Natural killer cell (primary cell): ENCODE measurements around the gene OR2J1. TPM values are rescaled to one million over a fixed set of nuclear protein-coding genes. Genes with fewer than 3 reads are reported as not detected.
"Not testable (repeated sequence)": the region's sequence is repeated elsewhere in the genome, so short reads cannot be mapped to it uniquely, and the experiment has no call there.

Experiments used
- ATAC-seq, 3 donors: fragments of 150-1000 bp in 2 of 3; fragments of 200-7000 bp in 1 of 3; cut with Tn5 transposase; 1 replicate in 1 of 3; 2 replicates in 2 of 3; pipeline ENCODE4 v1.10.0; 2021; ENCODE audit warnings: mild to moderate bottlenecking in 2 of 3, moderate library complexity in 2 of 3
- DNase-seq, 2 donors: peaks; one replicate each; pipeline versions ENCODE4 v3.0.0 to v3.0.0-alpha.2; 2013 to 2021; ENCODE audit warnings: mixed read lengths in 1 of 2
- H3K27ac ChIP-seq: one replicate; pipeline ENCODE4 v1.5.1; 2013; ENCODE audit warnings: mild to moderate bottlenecking, low read length
- H3K27me3 ChIP-seq: one replicate; pipeline ENCODE4 v1.6.1; 2013; ENCODE audit warnings: low read length; ENCODE audit not compliant: control insufficient read depth, insufficient read depth
- H3K36me3 ChIP-seq: one replicate; pipeline ENCODE4 v1.6.1; 2013; ENCODE audit warnings: low read length; ENCODE audit not compliant: control insufficient read depth, insufficient read depth
- H3K4me1 ChIP-seq: one replicate; pipeline ENCODE4 v1.6.1; 2013; ENCODE audit warnings: low read length; ENCODE audit not compliant: control insufficient read depth, insufficient read depth
- H3K4me3 ChIP-seq: one replicate; pipeline ENCODE4 v1.5.1; 2013; ENCODE audit warnings: low read length
- H3K9me3 ChIP-seq: one replicate; pipeline ENCODE4 v1.6.1; 2013; ENCODE audit warnings: low read length; ENCODE audit not compliant: control insufficient read depth, insufficient read depth
- H3K27ac Mint-ChIP-seq, 2 donors: one replicate each; pipeline ENCODE4 v1.8.0; 2022; ENCODE audit warnings: mild to moderate bottlenecking in 2 of 2, mixed read lengths in 2 of 2, moderate library complexity in 1 of 2
- H3K27me3 Mint-ChIP-seq, 2 donors: one replicate each; pipeline ENCODE4 v1.8.0; 2022; ENCODE audit warnings: low read depth in 2 of 2, mixed read lengths in 2 of 2
- H3K36me3 Mint-ChIP-seq: one replicate; pipeline ENCODE4 v1.8.0; 2022; ENCODE audit warnings: mixed read lengths
- H3K4me1 Mint-ChIP-seq, 2 donors: one replicate each; pipeline ENCODE4 v1.8.0; 2022; ENCODE audit warnings: mixed read lengths in 2 of 2
- H3K4me3 Mint-ChIP-seq: one replicate; pipeline ENCODE4 v1.8.0; 2022; ENCODE audit warnings: mild to moderate bottlenecking, moderate library complexity, mixed read lengths
- H3K9me3 Mint-ChIP-seq, 2 donors: one replicate each; pipeline ENCODE4 v1.8.0; 2022; ENCODE audit warnings: mixed read lengths in 2 of 2
- CTCF ChIP-seq: fragments of 200-600 bp; IDR thresholded peaks from one replicate; pipeline ENCODE4 v1.8.0; 2022; ENCODE audit warnings: antibody characterized with exemption
- WGBS: methylation state at CpG from one replicate; pipeline ENCODE4 v1.1.7; 2013; ENCODE audit warnings: missing lambda C conversion rate; ENCODE audit not compliant: insufficient coverage; 5-methylcytosine and 5-hydroxymethylcytosine counted together
- intact Hi-C: fragments of 100-400 bp; cut with micrococcal nuclease; formaldehyde crosslinking; loops from one replicate; pipeline ENCODE4 v1.14.2; 2022
- total RNA-seq, 4 donors: library from RNA; stranded (reverse); fragments of 120-200 nt in 1 of 4; gene quantifications; one replicate each; pipeline versions ENCODE4 v1.2.3 to v1.2.4, GENCODE V29; 2013 to 2022

Gene OR2J1
- total RNA-seq, 3 donors from 2014 or later (not counting 1 experiment from before 2014, with no cell fraction given), result not detected

DNA sequence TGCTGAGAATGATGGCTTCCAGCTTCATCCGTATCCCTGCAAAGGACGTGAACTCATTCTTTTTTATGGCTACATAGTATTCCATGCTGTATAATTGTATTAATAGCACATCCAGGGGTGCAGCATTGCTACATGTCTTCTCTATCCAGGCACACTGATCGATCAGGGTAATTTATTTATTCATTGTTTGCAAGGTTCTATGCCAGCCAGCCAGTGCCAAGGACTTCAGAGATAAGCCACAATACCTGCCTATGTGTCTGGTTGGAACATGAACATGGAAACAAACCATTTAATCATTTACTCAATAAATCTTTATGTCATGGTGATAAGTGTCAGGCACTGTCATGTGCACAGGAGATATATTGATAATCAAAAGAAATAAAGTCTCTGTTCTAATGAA is 6.3 kb upstream of the OR2J1 start:
- Mint-ChIP-seq H3K4me1 (no peaks in the 10 kb centered on the region), H3K36me3 (no peaks in the 10 kb centered on the region), H3K9me3 (no peaks in the 10 kb centered on the region), H3K4me3 (no peak overlapping the region), H3K27me3 (peaks cover 15 to 31% of the 10 kb centered on the region in 2 donors), H3K27ac (no peak overlapping the region)
- DNase-seq (no peak), ATAC-seq (no peak)
- no peaks in the 10 kb centered on the region for H3K9me3 ChIP-seq
- H3K4me3 ChIP-seq, result no peak overlapping the region
- intact Hi-C loops, result no loop called here
- no peak overlapping the region for H3K27ac ChIP-seq
- no peaks in the 10 kb centered on the region for H3K4me1 ChIP-seq
- H3K27me3 ChIP-seq, result no peaks in the 10 kb centered on the region
- H3K36me3 ChIP-seq, result no peaks in the 10 kb centered on the region
- WGBS, result 94% methylated on average over 3 of the region's 3 CpGs
- TF ChIP-seq CTCF, result no peak

DNA sequence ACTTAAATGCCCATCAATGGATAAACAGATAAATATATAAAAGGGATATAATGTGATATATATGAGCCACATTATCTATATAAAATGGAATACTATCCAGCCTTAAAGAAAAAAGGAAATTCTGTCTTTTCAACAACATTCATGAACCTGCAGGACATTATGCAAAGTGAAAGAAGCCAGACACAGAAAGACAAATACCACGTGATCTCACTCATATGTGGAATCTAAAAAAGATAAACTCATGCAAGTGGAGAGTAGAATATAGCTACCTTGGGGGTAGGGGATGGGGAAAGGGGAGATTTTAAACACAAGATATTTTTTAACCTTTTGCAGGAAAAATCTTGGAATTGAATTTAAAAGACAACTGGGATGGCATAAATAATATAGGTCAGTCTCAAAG is 1.5 kb upstream of the OR2J1 start:
- peaks cover 17% of the 10 kb centered on the region in 2 donors for H3K27me3 Mint-ChIP-seq
- no peak for ATAC-seq
- Histone ChIP-seq H3K9me3 (no peaks in the 10 kb centered on the region), H3K36me3 (no peaks in the 10 kb centered on the region), H3K27ac (no peak overlapping the region), H3K4me3 (no peak overlapping the region), H3K4me1 (no peaks in the 10 kb centered on the region), H3K27me3 (no peaks in the 10 kb centered on the region)
- no peaks in the 10 kb centered on the region for H3K9me3 Mint-ChIP-seq
- no peaks in the 10 kb centered on the region for H3K36me3 Mint-ChIP-seq
- WGBS, result 100% methylated on average over 1 of the region's 1 CpG
- H3K4me1 Mint-ChIP-seq, result no peaks in the 10 kb centered on the region
- no peak overlapping the region for H3K4me3 Mint-ChIP-seq
- TF ChIP-seq CTCF, result no peak
- intact Hi-C loops, result no loop called here
- no peak overlapping the region for H3K27ac Mint-ChIP-seq
- DNase-seq, result no peak

- H3K9me3 Mint-ChIP-seq, result no peaks in the 10 kb centered on the region
- TF ChIP-seq CTCF, result no peak
- WGBS, result 48% methylated on average over 1 of the region's 1 CpG
- H3K9me3 ChIP-seq, result no peaks in the 10 kb centered on the region
- no peak within 1 kb of the TSS for H3K27ac ChIP-seq
- H3K4me3 Mint-ChIP-seq, result no peak within 1 kb of the TSS
- ATAC-seq (no peak), DNase-seq (no peak)
- H3K27ac Mint-ChIP-seq, result no peak within 1 kb of the TSS
- H3K4me1 Mint-ChIP-seq, result no peaks in the 10 kb centered on the region
- H3K4me1 ChIP-seq, result no peaks in the 10 kb centered on the region
- H3K36me3 Mint-ChIP-seq, result no peaks in the 10 kb centered on the region
- peaks cover 2% of the 10 kb centered on the region for H3K27me3 ChIP-seq
- peaks cover 15 to 25% of the 10 kb centered on the region in 2 donors for H3K27me3 Mint-ChIP-seq
- no peaks in the 10 kb centered on the region for H3K36me3 ChIP-seq
- intact Hi-C loops, result no loop called here
- H3K4me3 ChIP-seq, result no peak within 1 kb of the TSS
These were observed 8.5 kb downstream of the OR2J1 start, which contains the start of gene OR2J3 for GRCh38 chr6:29107758-29108157. Gene OR2J3, plus strand, starts transcription at chr6:29108058. Its CDS starts 3,833 bp downstream, at chr6:29111891.

- Histone ChIP-seq H3K27me3 (peaks cover 4% of the 10 kb centered on the region), H3K4me1 (no peaks in the 10 kb centered on the region), H3K36me3 (no peaks in the 10 kb centered on the region), H3K27ac (no peak overlapping the region), H3K4me3 (no peak overlapping the region), H3K9me3 (no peaks in the 10 kb centered on the region)
- H3K9me3 Mint-ChIP-seq, result no peaks in the 10 kb centered on the region
- TF ChIP-seq CTCF, result no peak
- H3K27ac Mint-ChIP-seq, result no peak overlapping the region
- WGBS, result 72% methylated on average over 7 of the region's 7 CpGs
- DNase-seq (peak in 1 of 2 donors; percentile 10), ATAC-seq (no peak)
- intact Hi-C loops, result no loop called here
- no peaks in the 10 kb centered on the region for H3K4me1 Mint-ChIP-seq
- no peak overlapping the region for H3K4me3 Mint-ChIP-seq
- peaks cover 15 to 24% of the 10 kb centered on the region in 2 donors for H3K27me3 Mint-ChIP-seq
- H3K36me3 Mint-ChIP-seq, result no peaks in the 10 kb centered on the region
These were observed 12.8 kb downstream of the OR2J1 start for GRCh38 chr6:29112135-29112534.

GRCh38 chr6:29114964-29115363 is 15.7 kb downstream of the OR2J1 start:
- WGBS, result no CpG with 5 or more reads among the region's 3 CpGs
- not testable (repeated sequence) for H3K4me3 Mint-ChIP-seq
- H3K27me3 Mint-ChIP-seq, result peaks cover 18 to 31% of the 10 kb centered on the region in 2 donors

More at GRCh38 chr6:29114964-29115363, 15.7 kb downstream of the OR2J1 start:
- H3K36me3 Mint-ChIP-seq, DNase-seq, H3K36me3 ChIP-seq, ATAC-seq, intact Hi-C loops, H3K4me1 Mint-ChIP-seq, H3K4me1 ChIP-seq, H3K9me3 ChIP-seq, H3K27me3 ChIP-seq, H3K9me3 Mint-ChIP-seq, H3K4me3 ChIP-seq, H3K27ac Mint-ChIP-seq, H3K27ac ChIP-seq: not testable (repeated sequence)
